BLaER1 (cell line): ENCODE data around the gene SH3PXD2A.
A peak's percentile ranks its signal among the peaks of the same experiment; 100 is the strongest.

ENCODE experiments used
- H3K27ac ChIP-seq: shearing (Covaris generic); formaldehyde crosslinking; 2 replicates; pipeline ENCODE4 v1.8.1; 2022
- H3K27me3 ChIP-seq: shearing (Covaris generic); formaldehyde crosslinking; 2 replicates; pipeline ENCODE4 v1.8.1; 2022
- H3K36me3 ChIP-seq: shearing (Covaris generic); formaldehyde crosslinking; 2 replicates; pipeline ENCODE4 v1.8.1; 2022
- H3K4me1 ChIP-seq: shearing (Covaris generic); formaldehyde crosslinking; 2 replicates; pipeline ENCODE4 v1.8.1; 2022
- H3K4me2 ChIP-seq: shearing (Covaris generic); formaldehyde crosslinking; 2 replicates; pipeline ENCODE4 v1.8.1; 2022
- H3K4me3 ChIP-seq: shearing (Covaris generic); formaldehyde crosslinking; 2 replicates; pipeline ENCODE4 v1.8.1; 2022
- H3K9ac ChIP-seq: shearing (Covaris generic); formaldehyde crosslinking; 2 replicates; pipeline ENCODE4 v1.8.1; 2022
- H3K9me3 ChIP-seq: shearing (Covaris generic); formaldehyde crosslinking; 2 replicates; pipeline ENCODE4 v1.8.1; 2022
- H4K20me1 ChIP-seq: shearing (Covaris generic); formaldehyde crosslinking; 2 replicates; pipeline ENCODE4 v1.8.1; 2022
- Cebpa-rat ChIP-seq: shearing (Covaris generic); IDR thresholded peaks from 2 replicates; pipeline ENCODE4 v1.8.1; 2022

SH3PXD2A gene

GRCh38 chr10:103795634-103796270 is 59.6 kb downstream of the SH3PXD2A start:
- H3K27me3 ChIP-seq = no peaks in the 10 kb centered on the region
- H3K4me2 ChIP-seq = no peak overlapping the region
- no peak overlapping the region for H3K9ac ChIP-seq
- peaks cover 95% of the 10 kb centered on the region for H3K36me3 ChIP-seq
- no peak for TF ChIP-seq Cebpa-rat
- H3K4me3 ChIP-seq = no peak overlapping the region
- peaks cover 25% of the 10 kb centered on the region; the same call in 1 of the 2 replicates for H4K20me1 ChIP-seq
- H3K4me1 ChIP-seq = peaks cover 27% of the 10 kb centered on the region
- H3K27ac ChIP-seq = no peak overlapping the region
- H3K9me3 ChIP-seq = no peaks in the 10 kb centered on the region

- TF ChIP-seq Cebpa-rat = no peak
- H3K4me1 ChIP-seq = peaks cover 27% of the 10 kb centered on the region
- H3K36me3 ChIP-seq = peaks cover 93% of the 10 kb centered on the region
- no peak overlapping the region for H3K9ac ChIP-seq
- H3K4me2 ChIP-seq = no peak overlapping the region
- H3K4me3 ChIP-seq = no peak overlapping the region
- no peaks in the 10 kb centered on the region for H3K9me3 ChIP-seq
- no peak overlapping the region for H3K27ac ChIP-seq
- no peaks in the 10 kb centered on the region for H3K27me3 ChIP-seq
- peaks cover 18% of the 10 kb centered on the region; the same call in 1 of the 2 replicates for H4K20me1 ChIP-seq
Measured at GRCh38 chr10:103794996-103795395, 60.4 kb downstream of the SH3PXD2A start.

- no peak overlapping the region for H3K4me2 ChIP-seq
Measured at GRCh38 chr10:103793920-103794883, 61.2 kb downstream of the SH3PXD2A start.

GRCh38 chr10:103793429-103793828 is 61.9 kb downstream of the SH3PXD2A start:
- Histone ChIP-seq H3K36me3 (peaks cover 85% of the 10 kb centered on the region), H4K20me1 (peaks cover 28% of the 10 kb centered on the region; the same call in 1 of the 2 replicates), H3K27me3 (no peaks in the 10 kb centered on the region), H3K9ac (no peak overlapping the region), H3K4me3 (no peak overlapping the region), H3K9me3 (no peaks in the 10 kb centered on the region), H3K4me2 (no peak overlapping the region), H3K4me1 (peaks cover 40% of the 10 kb centered on the region), H3K27ac (no peak overlapping the region)
- TF ChIP-seq Cebpa-rat = no peak

More at GRCh38 chr10:103793920-103794883, 61.2 kb downstream of the SH3PXD2A start:
- no peak for TF ChIP-seq Cebpa-rat
- Histone ChIP-seq H3K27me3 (no peaks in the 10 kb centered on the region), H3K36me3 (peaks cover 91% of the 10 kb centered on the region), H3K9ac (no peak overlapping the region), H4K20me1 (peaks cover 22% of the 10 kb centered on the region; the same call in 1 of the 2 replicates), H3K9me3 (no peaks in the 10 kb centered on the region), H3K4me1 (peaks cover 35% of the 10 kb centered on the region), H3K27ac (peak overlapping the region; percentile 22; the same call in 1 of the 2 replicates), H3K4me3 (no peak overlapping the region)

GRCh38 chr10:103792547-103792946 is 62.8 kb downstream of the SH3PXD2A start:
- Histone ChIP-seq H3K4me3 (no peak overlapping the region), H4K20me1 (peaks cover 37% of the 10 kb centered on the region), H3K27me3 (no peaks in the 10 kb centered on the region), H3K36me3 (peaks cover 82% of the 10 kb centered on the region), H3K9me3 (no peaks in the 10 kb centered on the region), H3K27ac (no peak overlapping the region), H3K9ac (no peak overlapping the region), H3K4me1 (peaks cover 49% of the 10 kb centered on the region), H3K4me2 (no peak overlapping the region)
- TF ChIP-seq Cebpa-rat = no peak

GRCh38 chr10:103791858-103792257 is 63.5 kb downstream of the SH3PXD2A start:
- Histone ChIP-seq H3K9ac (no peak overlapping the region), H3K27me3 (no peaks in the 10 kb centered on the region), H3K27ac (no peak overlapping the region), H3K4me1 (peaks cover 56% of the 10 kb centered on the region), H3K4me2 (no peak overlapping the region), H3K9me3 (no peaks in the 10 kb centered on the region), H4K20me1 (peaks cover 44% of the 10 kb centered on the region), H3K36me3 (peaks cover 77% of the 10 kb centered on the region), H3K4me3 (no peak overlapping the region)
- TF ChIP-seq Cebpa-rat = no peak

GRCh38 chr10:103791291-103791690 is 64.1 kb downstream of the SH3PXD2A start:
- Histone ChIP-seq H3K4me1 (peaks cover 56% of the 10 kb centered on the region), H3K9me3 (no peaks in the 10 kb centered on the region), H4K20me1 (peaks cover 49% of the 10 kb centered on the region), H3K27me3 (no peaks in the 10 kb centered on the region), H3K27ac (no peak overlapping the region), H3K4me3 (no peak overlapping the region), H3K4me2 (no peak overlapping the region), H3K9ac (no peak overlapping the region), H3K36me3 (peaks cover 74% of the 10 kb centered on the region)
- no peak for TF ChIP-seq Cebpa-rat

- peak overlapping the region; percentile 29 for H3K4me2 ChIP-seq
- no peak for TF ChIP-seq Cebpa-rat
- peaks cover 56% of the 10 kb centered on the region for H4K20me1 ChIP-seq
- no peaks in the 10 kb centered on the region for H3K9me3 ChIP-seq
- no peaks in the 10 kb centered on the region for H3K27me3 ChIP-seq
- no peak overlapping the region for H3K4me3 ChIP-seq
- peaks cover 70% of the 10 kb centered on the region for H3K36me3 ChIP-seq
- H3K27ac ChIP-seq = no peak overlapping the region
- peaks cover 56% of the 10 kb centered on the region for H3K4me1 ChIP-seq
- H3K9ac ChIP-seq = no peak overlapping the region
Measured at GRCh38 chr10:103790580-103790979, 64.8 kb downstream of the SH3PXD2A start.

- H3K27me3 ChIP-seq = no peaks in the 10 kb centered on the region
- peaks cover 64% of the 10 kb centered on the region for H3K4me1 ChIP-seq
- peak overlapping the region; percentile 29 for H3K4me2 ChIP-seq
- TF ChIP-seq Cebpa-rat = no peak
- no peak overlapping the region for H3K27ac ChIP-seq
- peaks cover 64% of the 10 kb centered on the region for H4K20me1 ChIP-seq
- peaks cover 67% of the 10 kb centered on the region for H3K36me3 ChIP-seq
- H3K9ac ChIP-seq = 0 out of 2 replicates have a peak overlapping the region, but pooled peaks have one; percentile 23
- H3K4me3 ChIP-seq = no peak overlapping the region
- H3K9me3 ChIP-seq = no peaks in the 10 kb centered on the region
Measured at GRCh38 chr10:103789771-103790201, 65.6 kb downstream of the SH3PXD2A start.
